H1 (cell line): ENCODE results near the gene POLR3GL. TPM values are rescaled to one million over a fixed set of nuclear protein-coding genes. Genes with fewer than 3 reads are reported as not detected.

Experiments used
- CTCF ChIA-PET: fragments of 300-600 bp; sonication (Branson Sonifier 250); formaldehyde crosslinking; loops from one replicate; lab custom pipeline; 2021; ENCODE audit not compliant: partially characterized antibody; lab: Charles Lee
- POLR2A ChIA-PET: fragments of 300-600 bp; sonication (Branson Sonifier 250); formaldehyde crosslinking; loops from one replicate; lab custom pipeline; 2021; ENCODE audit warnings: inconsistent platforms; ENCODE audit not compliant: partially characterized antibody; lab: Charles Lee
- DNase-seq, 2 experiments: peaks; one replicate each; pipeline versions ENCODE4 v3.0.0 to v3.0.0-alpha.2; 2010 to 2022; ENCODE audit warnings: low spot score in 2 of 2, low read depth in 1 of 2, mixed read lengths in 1 of 2
- FAIRE-seq: peaks from 2 replicates; lab custom pipeline; 2011; peaks lifted over from hg19 to GRCh38; lab: Jason Lieb, UNC
- H2AFZ ChIP-seq: 2 replicates; pipeline ENCODE4 v1.8.1; 2012; ENCODE audit warnings: low read length, inconsistent platforms
- H2AK5ac ChIP-seq: 2 replicates; pipeline ENCODE4 v1.6.1; 2013; ENCODE audit warnings: low read depth, low read length
- H2BK120ac ChIP-seq: replicated peaks from 2 replicates; pipeline ENCODE3; 2013; ENCODE audit warnings: low read depth, low read length, inconsistent platforms
- H2BK12ac ChIP-seq: 2 replicates; pipeline ENCODE4 v1.6.1; 2013; ENCODE audit warnings: low read depth, low read length
- H2BK15ac ChIP-seq: 2 replicates; pipeline ENCODE4 v1.6.1; 2013; ENCODE audit warnings: low read length
- H2BK20ac ChIP-seq: 2 replicates; pipeline ENCODE4 v1.6.1; 2013; ENCODE audit warnings: low read length
- H2BK5ac ChIP-seq: 2 replicates; pipeline ENCODE4 v1.6.1; 2013; ENCODE audit warnings: low read depth, low read length
- H3K14ac ChIP-seq: 2 replicates; pipeline ENCODE4 v1.6.1; 2013; ENCODE audit warnings: inconsistent platforms; ENCODE audit not compliant: insufficient read length
- H3K18ac ChIP-seq: 2 replicates; pipeline ENCODE4 v1.6.1; 2013; ENCODE audit warnings: low read length; ENCODE audit errors: extremely low read depth
- H3K23ac ChIP-seq: 2 replicates; pipeline ENCODE4 v1.6.1; 2013; ENCODE audit warnings: inconsistent platforms; ENCODE audit not compliant: insufficient read length
- H3K23me2 ChIP-seq: 2 replicates; pipeline ENCODE4 v1.6.1; 2013; ENCODE audit warnings: low read depth, low read length
- H3K27ac ChIP-seq: 2 replicates; pipeline ENCODE4 v1.6.1; 2011; ENCODE audit warnings: low read depth, low read length, inconsistent platforms
- H3K27me3 ChIP-seq, 4 experiments: replicated peaks in 1 of 4; 1 replicate in 1 of 4; 2 replicates in 3 of 4; pipeline versions ENCODE4 v1.6.1 to v1.8.1; 2011 to 2013; ENCODE audit warnings: low read length in 3 of 4, mild to moderate bottlenecking in 3 of 4, inconsistent platforms in 2 of 4, mixed read lengths in 2 of 4, moderate library complexity in 1 of 4; ENCODE audit not compliant: control insufficient read depth in 3 of 4, insufficient read depth in 3 of 4; ENCODE audit errors: extremely low read depth in 1 of 4
- H3K36me3 ChIP-seq, 4 experiments: 2 replicates each; pipeline versions ENCODE4 v1.6.1 to v1.8.1; 2011 to 2013; ENCODE audit warnings: mild to moderate bottlenecking in 4 of 4, low read length in 3 of 4, moderate library complexity in 2 of 4, control low read depth in 1 of 4, inconsistent platforms in 1 of 4; ENCODE audit not compliant: insufficient read depth in 4 of 4, control insufficient read depth in 2 of 4
- H3K4ac ChIP-seq: replicated peaks from 2 replicates; pipeline ENCODE3; 2013; ENCODE audit warnings: low read length, low read depth, mixed read lengths, inconsistent platforms; ENCODE audit not compliant: insufficient read length
- H3K4me1 ChIP-seq, 4 experiments: replicated peaks in 1 of 4; 1 replicate in 1 of 4; 2 replicates in 3 of 4; pipeline versions ENCODE4 v1.6.1 to v1.8.1; 2011 to 2013; ENCODE audit warnings: low read length in 3 of 4, inconsistent platforms in 2 of 4, mixed read lengths in 1 of 4; ENCODE audit not compliant: insufficient read depth in 4 of 4, control insufficient read depth in 3 of 4
- H3K4me2 ChIP-seq, 2 experiments: 2 replicates each; pipeline versions ENCODE4 v1.6.1 to v1.8.1; 2011 to 2013; ENCODE audit warnings: low read depth in 2 of 2, low read length in 2 of 2, control low read depth in 1 of 2, inconsistent platforms in 1 of 2, mild to moderate bottlenecking in 1 of 2; ENCODE audit not compliant: insufficient read depth in 1 of 2
- H3K4me3 ChIP-seq, 4 experiments: fragments of 200-600, 300-600 bp in 1 of 4; sonication (generic), shearing (Covaris generic), sonication (Bioruptor Twin) in 1 of 4; 2 replicates each; pipeline versions ENCODE4 v1.5.1 to v1.8.1; 2011 to 2016; ENCODE audit warnings: low read length in 4 of 4, low read depth in 3 of 4, control low read depth in 2 of 4, inconsistent platforms in 2 of 4, mild to moderate bottlenecking in 2 of 4, mixed read lengths in 1 of 4, moderate library complexity in 1 of 4; ENCODE audit not compliant: insufficient read depth in 2 of 4; ENCODE audit errors: extremely low read depth in 1 of 4
- H3K56ac ChIP-seq: replicated peaks from 2 replicates; pipeline ENCODE3; 2013; ENCODE audit warnings: low read depth, mild to moderate bottlenecking, mixed read lengths, low read length, inconsistent platforms; ENCODE audit not compliant: insufficient read length
- H3K79me1 ChIP-seq: 2 replicates; pipeline ENCODE4 v1.6.1; 2013; ENCODE audit warnings: low read depth, low read length, control low read depth
- H3K79me2 ChIP-seq, 2 experiments: 2 replicates each; pipeline versions ENCODE4 v1.6.1 to v1.8.1; 2012 to 2013; ENCODE audit warnings: low read length in 2 of 2, mild to moderate bottlenecking in 2 of 2, inconsistent platforms in 1 of 2; ENCODE audit not compliant: insufficient read depth in 2 of 2, control insufficient read depth in 1 of 2
- H3K9ac ChIP-seq, 4 experiments: replicated peaks in 1 of 4; 1 replicate in 1 of 4; 2 replicates in 3 of 4; pipeline versions ENCODE4 v1.6.1 to v1.8.1; 2011 to 2013; ENCODE audit warnings: low read depth in 3 of 4, low read length in 3 of 4, control low read depth in 2 of 4, mild to moderate bottlenecking in 2 of 4, moderate library complexity in 2 of 4, inconsistent platforms in 1 of 4; ENCODE audit errors: extremely low read depth in 1 of 4
- H3K9me3 ChIP-seq, 2 experiments: 2 replicates each; pipeline versions ENCODE4 v1.6.1 to v1.8.1; 2012 to 2013; ENCODE audit warnings: mild to moderate bottlenecking in 2 of 2, moderate library complexity in 2 of 2, control low read depth in 1 of 2, inconsistent platforms in 1 of 2, low read depth in 1 of 2, low read length in 1 of 2, mixed read lengths in 1 of 2; ENCODE audit not compliant: insufficient read depth in 2 of 2
- H4K20me1 ChIP-seq, 2 experiments: replicated peaks in 1 of 2; 2 replicates each; pipeline versions ENCODE3 to v1.8.1; 2011 to 2013; ENCODE audit warnings: inconsistent platforms in 2 of 2, low read length in 2 of 2, mild to moderate bottlenecking in 1 of 2; ENCODE audit not compliant: insufficient read depth in 2 of 2, control insufficient read depth in 1 of 2
- H4K5ac ChIP-seq: 2 replicates; pipeline ENCODE4 v1.6.1; 2013; ENCODE audit warnings: low read length, low read depth, mixed read lengths, inconsistent platforms; ENCODE audit not compliant: insufficient read length
- H4K8ac ChIP-seq: 2 replicates; pipeline ENCODE4 v1.8.0; 2013; ENCODE audit warnings: mild to moderate bottlenecking, moderate library complexity, low read length, inconsistent platforms; ENCODE audit not compliant: insufficient read depth; ENCODE audit errors: extremely low read depth
- H4K91ac ChIP-seq: replicated peaks from 2 replicates; pipeline ENCODE3; 2013; ENCODE audit warnings: low read length, mixed read lengths, inconsistent platforms; ENCODE audit not compliant: insufficient read length
- CBX5 ChIP-seq: fragments of 300-800, 300-1000 bp; sonication (generic); IDR thresholded peaks from 2 replicates; pipeline ENCODE4 v1.7.1; 2016; ENCODE audit warnings: antibody characterized with exemption, low read length, low read depth
- CREB1 ChIP-seq: IDR thresholded peaks from 2 replicates; pipeline ENCODE4 v1.6.1; 2012; ENCODE audit warnings: inconsistent platforms
- KDM1A ChIP-seq: fragments of 200-600, 300-600 bp; sonication (generic); IDR thresholded peaks from 2 replicates; pipeline ENCODE4 v1.7.1; 2016; ENCODE audit warnings: mild to moderate bottlenecking, low read length, borderline replicate concordance
- WGBS, 2 experiments: shearing (Covaris generic) in 1 of 2; methylation state at CpG; one replicate each; pipeline versions ENCODE4 v1.1.6 to v1.1.7; 2013 to 2015; ENCODE audit warnings: low lambda C conversion rate in 2 of 2, mixed read lengths in 2 of 2, inconsistent platforms in 1 of 2, low coverage in 1 of 2, missing lambda C conversion rate in 1 of 2; ENCODE audit not compliant: insufficient replicate concordance in 2 of 2, insufficient coverage in 1 of 2, insufficient read length in 1 of 2; ENCODE audit errors: extremely low coverage in 1 of 2, missing lambda C conversion rate in 1 of 2; 5-methylcytosine and 5-hydroxymethylcytosine counted together
- polyA plus RNA-seq, 7 experiments: library from polyadenylated mRNA; depleted of rRNA in 3 of 7; stranded (reverse) in 5 of 7; unstranded in 2 of 7; fragments of >200 nt in 5 of 7; fragments of 200-250 nt in 2 of 7; gene quantifications; 1 replicate in 5 of 7; 2 replicates in 1 of 7; 4 replicates in 1 of 7; pipeline versions ENCODE4 v1.2.1 to v1.2.3, GENCODE V29; 2011 to 2013; ENCODE audit warnings: missing spikeins in 2 of 7, mixed read lengths in 2 of 7
- total RNA-seq: library from RNA; stranded (reverse); fragmentation: NEBNext Ultra II Directional; extraction: Animal tissue kit (Norgen Biotek cat#: 25700); gene quantifications from 2 replicates; pipeline ENCODE4 v1.2.1, GENCODE V29; 2021

POLR3GL gene
- total and polyA plus RNA-seq, 2 of the 8 experiments (the other 6 are each of a cell fraction or from before 2014, with no cell fraction given): 3.1 to 3.9 TPM

DNA sequence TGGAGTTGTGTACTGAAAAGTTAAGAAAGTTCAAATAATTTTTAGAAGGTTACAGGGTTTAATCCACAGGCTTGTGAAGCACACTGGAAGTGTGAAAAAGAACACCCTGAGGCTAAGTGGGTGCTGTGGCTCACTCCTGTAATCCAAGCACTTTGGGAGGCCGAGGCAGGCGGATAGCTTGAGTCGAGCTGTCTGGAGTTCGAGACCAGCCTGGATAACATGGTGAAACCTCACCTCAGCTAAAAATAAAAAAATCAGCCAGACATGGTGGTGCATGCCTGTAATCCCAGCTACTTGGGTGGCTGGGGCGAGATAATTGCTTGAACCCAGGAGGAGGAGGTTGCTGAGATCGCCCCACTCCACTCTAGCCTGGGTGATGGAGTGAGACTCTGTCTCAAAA lies 22.1 kb downstream of the POLR3GL start:
- Histone ChIP-seq H3K9ac (no peak overlapping the region), H4K20me1 (no peaks in the 10 kb centered on the region), H3K79me2 (no peaks in the 10 kb centered on the region), H3K4me2 (no peak overlapping the region), H3K36me3 (no peaks in the 10 kb centered on the region), H2AK5ac (no peak overlapping the region), H3K79me1 (no peaks in the 10 kb centered on the region), H3K56ac (no peak overlapping the region), H2AFZ (no peak overlapping the region), H3K23ac (no peak overlapping the region), H3K18ac (no peak overlapping the region), H3K14ac (no peak overlapping the region), H3K4me1 (peaks cover 0 to 6% (median 3%) of the 10 kb centered on the region in 4 experiments; a peak in 6 of 7 replicates), H3K27ac (no peak overlapping the region), H4K91ac (no peak overlapping the region), H2BK5ac (no peak overlapping the region), H3K4ac (no peak overlapping the region), H4K5ac (no peak overlapping the region), H2BK20ac (no peak overlapping the region), H3K27me3 (no peaks in the 10 kb centered on the region), H3K23me2 (no peaks in the 10 kb centered on the region), H2BK120ac (no peak overlapping the region), H3K4me3 (no peak overlapping the region), H3K9me3 (no peaks in the 10 kb centered on the region), H2BK12ac (no peak overlapping the region), H2BK15ac (no peak overlapping the region), H4K8ac (no peak overlapping the region)
- ChIA-PET POLR2A (interaction anchor here (1.8 to 13.7 kb wide), 3 partner anchors 4 to 59 kb away, joined by 6 to 218 read pairs (median 218); partner anchors contain the start of genes RBM8A and TXNIP), CTCF (interaction anchor here (0.7 to 12.6 kb wide), 4 partner anchors 8 to 103 kb away, joined by 3 to 93 read pairs (median 6); no protein-coding TSS in a partner anchor)
- FAIRE-seq: no peak
- DNase-seq: no peak
- WGBS, 2 experiments: 95% methylated on average over 5 of the region's 6 CpGs; no CpG with 5 or more reads in 1 of the 2 experiments
- no peak for TF ChIP-seq CREB1
- no peak for TF ChIP-seq KDM1A
- TF ChIP-seq CBX5: no peak
